Panc1 (cell line): ENCODE results near the gene TXNRD1. TPM values are rescaled to one million over a fixed set of nuclear protein-coding genes. Genes with fewer than 3 reads are reported as not detected.

Source experiments
- ATAC-seq: fragments of 200-7000 bp; cut with Tn5 transposase; 2 replicates; pipeline ENCODE4 v1.9.1; 2020; ENCODE audit warnings: mild to moderate bottlenecking, moderate library complexity
- BruUV-seq: library from RNA; stranded (reverse); fragments of 400-500 nt; replicated peaks from 2 replicates; lab custom pipeline; 2021; lab: Mats Ljungman, UMichigan
- CTCF ChIA-PET: fragments of 300-600 bp; sonication (Branson Sonifier 250); formaldehyde crosslinking; loops from one replicate; lab custom pipeline; 2022; ENCODE audit warnings: antibody characterized with exemption; lab: Charles Lee
- POLR2A ChIA-PET: fragments of 300-600 bp; sonication (Branson Sonifier 250); formaldehyde crosslinking; loops from one replicate; lab custom pipeline; 2022; ENCODE audit warnings: antibody characterized with exemption; lab: Charles Lee
- DNase-seq: peaks from one replicate; pipeline ENCODE4 v3.0.0-alpha.2; 2010; ENCODE audit warnings: low read depth, low spot score
- H3K27ac ChIP-seq: 2 replicates; pipeline ENCODE4 v1.5.1; 2011; ENCODE audit warnings: mild to moderate bottlenecking, low read length, inconsistent platforms
- H3K27me3 ChIP-seq: fragments of 200-500 bp; sonication (Bioruptor generic); 2 replicates; pipeline ENCODE4 v1.6.0; 2014; ENCODE audit warnings: low read length, inconsistent platforms; ENCODE audit not compliant: control insufficient read depth, insufficient read depth
- H3K36me3 ChIP-seq: fragments of 200-500 bp; sonication (Bioruptor generic); 2 replicates; pipeline ENCODE4 v1.5.1; 2014; ENCODE audit warnings: inconsistent platforms, mild to moderate bottlenecking, low read length, moderate library complexity; ENCODE audit not compliant: control insufficient read depth, insufficient read depth
- H3K4me1 ChIP-seq: 2 replicates; pipeline ENCODE4 v1.5.1; 2011; ENCODE audit warnings: inconsistent platforms, mild to moderate bottlenecking, low read length, moderate library complexity; ENCODE audit not compliant: control insufficient read depth, insufficient read depth
- H3K4me3 ChIP-seq, 2 experiments: 2 replicates each; pipeline ENCODE4 v1.5.1; 2011 to 2012; ENCODE audit warnings: low read depth in 2 of 2, low read length in 2 of 2, mild to moderate bottlenecking in 2 of 2, inconsistent platforms in 1 of 2, moderate library complexity in 1 of 2
- H3K9me3 ChIP-seq: fragments of 200-500 bp; sonication (Bioruptor generic); 2 replicates; pipeline ENCODE4 v1.5.1; 2014; ENCODE audit warnings: low read depth, mild to moderate bottlenecking, inconsistent platforms, low read length, moderate library complexity; ENCODE audit not compliant: control insufficient read depth, insufficient read depth
- CTCF ChIP-seq: fragments of 450-650 bp; IDR thresholded peaks from 2 replicates; pipeline ENCODE4 v1.5.1; 2017; ENCODE audit warnings: mild to moderate bottlenecking
- POLR2AphosphoS5 ChIP-seq: IDR thresholded peaks from 2 replicates; pipeline ENCODE4 v1.6.1; 2012; ENCODE audit warnings: mild to moderate bottlenecking, low read depth, low read length, moderate library complexity
- REST ChIP-seq, 2 experiments: IDR thresholded peaks; 2 replicates each; pipeline ENCODE4 v1.6.1; 2011 to 2012; ENCODE audit warnings: low read depth in 2 of 2, control low read depth in 1 of 2, low read length in 1 of 2, mild to moderate bottlenecking in 1 of 2, moderate library complexity in 1 of 2; ENCODE audit not compliant: insufficient read depth in 1 of 2
- SIN3A ChIP-seq: IDR thresholded peaks from 2 replicates; pipeline ENCODE4 v1.6.1; 2012; ENCODE audit warnings: low read depth, mild to moderate bottlenecking, low read length, moderate library complexity, borderline replicate concordance; ENCODE audit not compliant: insufficient read depth
- TCF7L2 ChIP-seq: IDR thresholded peaks from 2 replicates; pipeline ENCODE4 v1.6.1; 2011; ENCODE audit warnings: mild to moderate bottlenecking, low read depth, low read length, inconsistent platforms
- in situ Hi-C: cut with HindIII; loops from 2 replicates; pipeline ENCODE4 v1.10.0; 2016; ENCODE audit warnings: low sequenced_read_pairs, low pct_unique_long_range_greater_than_20kb
- intact Hi-C: fragments of 100-400 bp; cut with micrococcal nuclease; formaldehyde crosslinking; loops from one replicate; pipeline ENCODE4 v1.10.0; 2022; ENCODE audit not compliant: unreplicated experiment
- total RNA-seq: library from RNA; stranded (reverse); gene quantifications from one replicate; pipeline ENCODE4 v1.2.1, GENCODE V29; 2021; ENCODE audit not compliant: unreplicated experiment

The TXNRD1 gene
- total RNA-seq, 1 experiment from 2014 or later: 348 TPM

- H3K9me3 ChIP-seq: peaks cover 5% of the 10 kb centered on the region; the same call in 1 of the 2 replicates
- ATAC-seq (peak; percentile 37), DNase-seq (no peak)
- BruUV-seq: no TSS peak
- no peaks in the 10 kb centered on the region for H3K36me3 ChIP-seq
- peaks cover 40% of the 10 kb centered on the region for H3K4me1 ChIP-seq
- ChIA-PET CTCF (no interaction called here), POLR2A (no interaction called here)
- no peaks in the 10 kb centered on the region for H3K27me3 ChIP-seq
- H3K4me3 ChIP-seq: no peak overlapping the region
- in situ Hi-C loops: no loop called here
- intact Hi-C loops: no loop called here
- TF ChIP-seq REST (IDR thresholded peaks at IDR 0.05; ENCODE audit: insufficient read depth in 1 of 2, low read depth in 2 of 2, low read length in 1 of 2): no peak
- TF ChIP-seq TCF7L2: no peak
- TF ChIP-seq POLR2AphosphoS5: no peak
- TF ChIP-seq CTCF: no peak
- no peak for TF ChIP-seq SIN3A
- peak overlapping the region; percentile 85 for H3K27ac ChIP-seq
Measured at GRCh38 chr12:104280717-104281458, 65.3 kb downstream of the TXNRD1 start.

- H3K27me3 ChIP-seq: no peaks in the 10 kb centered on the region
- intact Hi-C loops (no loop called here), in situ Hi-C loops (no loop called here)
- ATAC-seq (no peak), DNase-seq (no peak)
- BruUV-seq: no TSS peak
- no peak for TF ChIP-seq POLR2AphosphoS5
- no peak for TF ChIP-seq TCF7L2
- no peak for TF ChIP-seq CTCF
- no peak for TF ChIP-seq SIN3A
- no peak for TF ChIP-seq REST (IDR thresholded peaks at IDR 0.05; ENCODE audit: insufficient read depth in 1 of 2, low read depth in 2 of 2, low read length in 1 of 2)
- H3K36me3 ChIP-seq: no peaks in the 10 kb centered on the region
- ChIA-PET POLR2A (no interaction called here), CTCF (no interaction called here)
- peaks cover 43% of the 10 kb centered on the region for H3K4me1 ChIP-seq
- H3K9me3 ChIP-seq: peaks cover 5% of the 10 kb centered on the region; the same call in 1 of the 2 replicates
- H3K4me3 ChIP-seq: no peak overlapping the region
- H3K27ac ChIP-seq: peak overlapping the region; percentile 64
Measured at GRCh38 chr12:104281636-104282035, 66.1 kb downstream of the TXNRD1 start.
